AG09319 (cell line): ENCODE data around the gene FAM171A2.

ENCODE experiments used
- DNase-seq: peaks from one replicate; pipeline ENCODE4 v3.0.0-alpha.2; 2010; ENCODE audit warnings: low read depth; ENCODE audit errors: extremely low read depth
- TF ChIP-seq, protein P1 (sequence below): IDR thresholded peaks from 2 replicates; pipeline ENCODE4 v1.5.1; 2011; ENCODE audit warnings: low read depth, mild to moderate bottlenecking, inconsistent platforms, low read length, moderate library complexity

Gene FAM171A2

DNA sequence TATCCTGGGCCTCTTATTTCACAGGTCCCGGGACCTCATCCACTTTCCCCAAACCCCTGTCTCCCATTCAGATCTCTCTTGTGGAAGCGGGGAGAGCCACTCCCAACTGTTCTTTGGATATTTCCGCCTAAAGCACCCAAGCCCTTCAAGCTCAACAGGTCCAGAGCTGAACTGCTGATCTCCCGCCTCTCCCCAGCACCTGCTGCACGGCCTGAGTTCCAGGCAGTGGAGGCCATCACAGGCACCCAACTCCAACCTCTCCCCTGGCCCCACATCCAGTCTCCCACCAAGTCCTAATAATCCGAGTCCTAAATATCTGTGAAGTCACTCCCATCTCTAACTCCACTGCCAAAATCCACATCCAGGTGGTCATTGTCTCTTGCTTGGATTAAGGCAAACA lies 19.3 kb upstream of the FAM171A2 start:
- DNase-seq, result no peak
- TF ChIP-seq, protein P1, sequence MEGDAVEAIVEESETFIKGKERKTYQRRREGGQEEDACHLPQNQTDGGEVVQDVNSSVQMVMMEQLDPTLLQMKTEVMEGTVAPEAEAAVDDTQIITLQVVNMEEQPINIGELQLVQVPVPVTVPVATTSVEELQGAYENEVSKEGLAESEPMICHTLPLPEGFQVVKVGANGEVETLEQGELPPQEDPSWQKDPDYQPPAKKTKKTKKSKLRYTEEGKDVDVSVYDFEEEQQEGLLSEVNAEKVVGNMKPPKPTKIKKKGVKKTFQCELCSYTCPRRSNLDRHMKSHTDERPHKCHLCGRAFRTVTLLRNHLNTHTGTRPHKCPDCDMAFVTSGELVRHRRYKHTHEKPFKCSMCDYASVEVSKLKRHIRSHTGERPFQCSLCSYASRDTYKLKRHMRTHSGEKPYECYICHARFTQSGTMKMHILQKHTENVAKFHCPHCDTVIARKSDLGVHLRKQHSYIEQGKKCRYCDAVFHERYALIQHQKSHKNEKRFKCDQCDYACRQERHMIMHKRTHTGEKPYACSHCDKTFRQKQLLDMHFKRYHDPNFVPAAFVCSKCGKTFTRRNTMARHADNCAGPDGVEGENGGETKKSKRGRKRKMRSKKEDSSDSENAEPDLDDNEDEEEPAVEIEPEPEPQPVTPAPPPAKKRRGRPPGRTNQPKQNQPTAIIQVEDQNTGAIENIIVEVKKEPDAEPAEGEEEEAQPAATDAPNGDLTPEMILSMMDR, result no peak

DNA sequence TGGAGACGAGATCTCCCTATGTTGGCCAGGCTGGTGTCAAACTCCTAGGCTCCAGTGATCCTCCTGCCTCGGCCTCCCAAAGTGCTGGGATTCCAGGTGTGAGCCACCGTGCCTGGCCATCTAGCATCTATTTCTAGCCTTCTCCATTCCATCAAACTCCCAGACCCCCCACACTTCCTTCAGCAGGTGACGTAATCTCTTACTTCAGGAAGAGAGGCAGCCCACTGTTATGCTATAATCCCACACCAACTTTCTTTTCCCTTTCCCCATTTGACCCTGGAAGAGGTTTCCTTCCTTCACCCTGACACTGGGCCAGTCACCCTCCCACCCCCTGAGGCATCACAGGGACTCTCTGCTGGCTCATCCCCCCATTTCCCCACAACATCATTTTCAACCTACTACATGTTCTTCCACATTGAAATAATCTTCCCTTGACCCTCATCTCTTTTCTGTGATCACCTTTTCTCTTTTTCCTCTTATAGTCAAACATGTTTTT lies 18.2 kb upstream of the FAM171A2 start:
- no peak for DNase-seq
- TF ChIP-seq, protein P1, result no peak

DNA sequence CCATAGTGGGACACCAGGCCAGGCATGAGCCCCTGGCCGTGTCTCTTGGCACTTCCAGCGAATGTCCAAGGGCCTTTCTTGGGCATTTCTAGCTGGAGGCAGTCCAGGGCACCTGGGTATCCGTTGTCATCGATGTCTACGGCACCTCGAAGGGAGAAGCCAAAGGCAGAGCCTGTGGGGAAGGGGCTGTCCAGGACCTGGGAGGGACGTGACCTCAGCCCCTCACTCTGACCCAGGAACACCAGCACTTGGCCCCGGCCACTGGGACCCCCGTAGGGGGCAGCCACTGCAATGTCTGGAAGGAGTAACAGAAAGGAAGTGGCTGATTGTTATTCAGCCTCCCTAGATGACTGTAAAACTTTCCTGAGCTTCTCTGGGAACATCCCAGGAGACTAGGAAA lies 17.1 kb upstream of the FAM171A2 start:
- no peak for DNase-seq
- TF ChIP-seq, protein P1, result no peak

DNA sequence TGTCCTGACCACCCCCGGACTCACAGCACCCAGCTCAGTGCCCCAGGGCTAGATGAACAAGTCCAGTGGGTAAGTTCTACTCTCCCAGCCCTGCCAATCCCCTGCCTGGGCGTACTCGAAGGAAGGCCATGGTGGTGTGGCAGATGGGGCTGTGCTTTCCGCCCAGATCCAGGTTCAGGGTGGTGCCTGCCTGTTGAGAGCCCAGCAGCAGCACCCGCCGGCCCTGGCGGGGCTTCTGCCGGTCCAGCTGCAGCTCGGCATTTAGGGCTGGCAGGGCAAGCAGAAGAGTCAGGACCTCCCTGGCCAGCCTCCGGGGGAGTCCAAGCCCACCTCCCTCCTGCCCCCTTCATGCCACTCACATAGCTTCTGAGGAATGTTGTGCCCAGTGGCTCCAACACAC lies 16.2 kb upstream of the FAM171A2 start:
- DNase-seq, result no peak
- TF ChIP-seq, protein P1, result no peak

DNA sequence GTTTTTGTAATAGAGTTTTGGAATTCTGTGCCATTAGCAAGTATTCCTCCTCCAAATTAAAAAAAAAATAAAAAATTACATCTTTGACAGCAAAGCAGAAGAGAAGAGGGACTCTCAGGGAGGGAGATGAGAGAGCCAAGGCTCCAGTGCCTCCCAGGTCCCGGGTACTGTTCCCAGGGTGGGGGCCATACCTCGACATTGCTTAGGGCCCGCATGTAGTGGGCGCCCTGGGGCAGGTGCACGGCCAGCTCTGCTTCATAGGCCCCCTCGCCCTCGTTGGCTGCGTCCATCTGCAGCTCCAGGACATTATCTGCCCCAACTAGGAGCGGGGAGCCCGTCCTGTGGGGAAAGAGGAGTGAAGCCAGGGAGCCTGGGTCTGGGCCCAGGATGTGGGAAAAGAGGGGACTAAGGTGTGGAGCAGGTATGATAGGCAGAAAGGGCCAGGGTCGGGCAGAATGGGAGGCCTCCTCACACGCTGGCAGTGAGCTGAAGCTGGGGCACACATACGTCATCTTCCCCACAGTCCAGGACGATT lies 14.6 kb upstream of the FAM171A2 start:
- TF ChIP-seq, protein P1, result no peak
- no peak for DNase-seq

DNA sequence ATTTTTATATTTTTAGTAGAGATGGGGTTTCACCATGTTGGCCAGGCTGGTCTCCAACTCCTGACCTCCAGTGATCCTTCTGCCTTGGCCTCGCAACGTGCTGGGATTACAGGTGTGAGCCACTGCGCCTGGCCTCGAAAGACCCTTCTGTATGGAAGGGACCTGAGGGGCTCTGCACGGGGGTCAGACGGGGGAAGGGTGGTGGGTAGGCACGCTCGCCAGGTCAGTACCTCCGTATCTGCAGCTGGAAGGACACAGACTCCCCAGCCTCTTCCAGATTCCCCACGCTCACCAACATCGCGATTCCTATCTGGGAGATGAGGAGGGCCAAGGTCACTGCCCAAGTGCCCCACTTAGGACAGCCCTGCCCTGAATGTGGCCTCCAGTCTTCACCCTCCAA lies 13.1 kb upstream of the FAM171A2 start:
- DNase-seq, result no peak
- TF ChIP-seq, protein P1, result no peak

DNA sequence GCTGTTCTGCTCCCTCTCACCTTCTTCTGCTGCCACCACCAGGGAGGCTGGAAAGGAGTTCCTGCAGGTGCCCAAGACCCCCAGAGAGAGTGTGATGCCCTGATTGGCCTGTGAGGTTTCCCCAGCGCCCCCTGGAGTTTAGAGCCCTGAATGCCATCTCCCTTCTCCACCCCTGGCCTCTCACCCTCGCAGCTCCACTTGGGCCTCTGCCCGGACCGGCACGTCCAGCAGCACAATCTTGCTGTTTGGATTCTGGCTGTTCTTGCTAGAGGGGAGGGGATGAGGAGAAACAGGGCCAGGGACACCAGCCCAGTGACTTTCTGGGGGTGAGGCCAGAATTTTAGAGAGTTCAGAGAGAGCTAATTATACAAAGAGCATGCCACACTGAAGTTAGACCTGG lies 12.5 kb upstream of the FAM171A2 start:
- no peak for DNase-seq
- TF ChIP-seq, protein P1, result peak; percentile 45
